ENCODE results near the gene CEP55.

Gene CEP55

DNA sequence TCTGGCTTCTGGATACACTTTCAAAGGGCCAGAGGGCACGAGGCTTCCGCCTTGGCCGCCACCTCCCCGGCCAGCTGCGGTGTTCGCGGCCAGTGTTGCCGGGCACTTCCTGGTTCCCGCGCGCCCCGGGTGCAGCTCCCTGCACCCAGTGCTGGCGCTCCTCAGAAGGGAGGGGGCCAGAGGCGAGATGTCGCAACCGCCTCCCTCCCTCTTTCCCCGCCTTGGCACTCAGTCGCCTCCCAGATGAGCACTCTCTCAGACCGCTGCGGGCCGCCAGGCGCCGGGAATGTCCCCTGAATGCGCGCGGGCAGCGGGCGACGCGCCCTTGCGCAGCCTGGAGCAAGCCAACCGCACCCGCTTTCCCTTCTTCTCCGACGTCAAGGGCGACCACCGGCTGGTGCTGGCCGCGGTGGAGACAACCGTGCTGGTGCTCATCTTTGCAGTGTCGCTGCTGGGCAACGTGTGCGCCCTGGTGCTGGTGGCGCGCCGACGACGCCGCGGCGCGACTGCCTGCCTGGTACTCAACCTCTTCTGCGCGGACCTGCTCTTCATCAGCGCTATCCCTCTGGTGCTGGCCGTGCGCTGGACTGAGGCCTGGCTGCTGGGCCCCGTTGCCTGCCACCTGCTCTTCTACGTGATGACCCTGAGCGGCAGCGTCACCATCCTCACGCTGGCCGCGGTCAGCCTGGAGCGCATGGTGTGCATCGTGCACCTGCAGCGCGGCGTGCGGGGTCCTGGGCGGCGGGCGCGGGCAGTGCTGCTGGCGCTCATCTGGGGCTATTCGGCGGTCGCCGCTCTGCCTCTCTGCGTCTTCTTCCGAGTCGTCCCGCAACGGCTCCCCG lies 70.2 kb downstream of the CEP55 start, which contains the start of gene FFAR4:
TSS of gene FFAR4 (plus strand) at position 231 of the 842 bp plus-strand sequence. CDS start at position 287, 56 bp downstream.
- DNase-seq (ENCODE audit: low read depth) = no peak

DNA sequence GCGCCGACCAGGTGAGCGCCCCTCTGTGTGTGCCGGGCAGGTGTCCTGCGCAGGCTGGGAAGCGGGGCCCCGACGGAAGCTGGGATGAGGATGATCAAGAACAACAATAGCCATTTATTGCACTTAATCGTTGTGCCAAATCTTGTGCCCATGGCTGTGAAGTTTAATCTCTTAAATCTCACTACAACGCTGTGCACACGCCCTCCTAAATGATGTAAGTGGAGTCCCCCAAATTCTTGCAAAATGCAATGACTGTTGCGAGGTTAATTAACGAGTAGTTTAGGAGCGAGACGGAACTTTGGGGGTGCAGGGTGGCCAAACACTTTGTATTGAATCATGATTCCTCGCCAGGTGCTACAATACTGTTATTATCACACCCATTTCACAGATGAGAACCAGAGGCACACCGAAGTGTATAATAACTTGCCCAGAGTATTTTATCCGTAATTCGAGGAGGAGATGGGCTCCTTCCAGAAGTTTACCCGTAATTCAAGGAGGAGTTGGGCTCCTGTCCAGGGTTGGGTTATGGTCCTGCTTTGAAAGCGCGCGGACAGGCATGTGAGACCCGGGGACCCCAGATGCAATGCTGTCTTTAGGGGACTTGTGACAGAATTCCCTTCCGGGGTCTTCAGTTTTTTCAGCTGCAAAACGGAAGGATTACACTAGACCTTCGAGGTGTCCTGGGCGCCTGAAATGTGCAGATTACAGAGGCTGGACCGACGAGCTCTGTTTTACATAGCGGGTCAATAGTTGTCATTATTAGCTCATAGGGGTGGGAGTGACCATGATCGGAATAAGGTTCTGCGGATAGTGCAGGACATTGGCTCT lies 71.1 kb downstream of the CEP55 start:
- DNase-seq (ENCODE audit: low read depth) = no peak

DNA sequence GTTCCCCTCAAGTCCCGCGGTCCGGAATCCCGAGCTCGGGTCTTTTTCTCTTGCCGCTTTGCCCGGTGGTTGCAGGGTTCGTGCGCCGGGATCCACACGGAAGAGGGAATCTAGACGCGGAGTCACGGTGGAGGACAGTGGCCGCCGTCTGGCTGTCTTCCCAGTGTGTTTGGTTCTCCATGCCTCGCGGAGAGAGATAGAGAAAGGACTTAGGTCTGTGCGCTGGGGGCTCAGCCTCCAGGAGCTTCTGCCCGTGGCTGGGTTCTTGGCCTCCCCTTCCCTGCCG lies 71.6 kb downstream of the CEP55 start:
- no peak for DNase-seq (ENCODE audit: low read depth)

DNA sequence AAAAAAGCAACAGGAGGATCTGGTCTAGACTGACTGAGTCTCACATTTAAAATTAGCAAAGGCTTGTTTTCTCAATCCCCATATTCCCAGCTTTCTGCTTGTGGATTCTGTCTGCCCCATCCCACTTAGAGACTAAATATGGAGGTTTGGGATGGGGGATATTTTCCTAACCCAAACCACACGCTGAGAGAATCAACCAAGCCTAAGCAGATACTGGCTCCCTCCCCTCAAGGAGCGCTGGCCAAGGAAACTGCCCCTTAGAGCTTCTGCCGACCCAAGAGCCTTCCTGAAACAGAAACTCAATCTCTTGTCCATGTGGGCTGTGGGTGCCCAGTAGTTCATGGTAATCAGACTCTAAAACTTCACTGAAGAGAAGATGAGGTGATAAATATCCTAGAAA lies 74.0 kb downstream of the CEP55 start:
- DNase-seq (ENCODE audit: low read depth) = no peak

DNA sequence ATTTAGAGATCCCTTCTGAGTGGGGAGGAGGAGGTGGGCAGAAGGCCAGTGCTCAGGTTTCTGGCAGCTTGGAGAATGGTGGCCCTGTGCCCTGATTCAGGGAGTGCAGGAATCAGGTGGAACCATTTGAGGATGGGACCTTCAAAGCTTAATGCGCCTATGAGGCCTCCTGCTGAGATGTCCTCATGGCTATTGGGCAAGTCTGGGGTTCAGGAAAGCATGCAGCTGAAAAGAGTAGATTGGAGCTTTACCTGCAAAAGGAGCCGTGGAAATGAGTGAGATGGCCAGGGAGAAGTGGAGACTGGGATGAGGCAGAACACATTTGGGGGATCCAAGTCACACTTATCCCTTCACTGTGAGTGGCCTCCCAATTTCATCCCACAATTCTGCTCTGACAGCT lies 76.2 kb downstream of the CEP55 start:
- DNase-seq (ENCODE audit: low read depth) = no peak

DNA sequence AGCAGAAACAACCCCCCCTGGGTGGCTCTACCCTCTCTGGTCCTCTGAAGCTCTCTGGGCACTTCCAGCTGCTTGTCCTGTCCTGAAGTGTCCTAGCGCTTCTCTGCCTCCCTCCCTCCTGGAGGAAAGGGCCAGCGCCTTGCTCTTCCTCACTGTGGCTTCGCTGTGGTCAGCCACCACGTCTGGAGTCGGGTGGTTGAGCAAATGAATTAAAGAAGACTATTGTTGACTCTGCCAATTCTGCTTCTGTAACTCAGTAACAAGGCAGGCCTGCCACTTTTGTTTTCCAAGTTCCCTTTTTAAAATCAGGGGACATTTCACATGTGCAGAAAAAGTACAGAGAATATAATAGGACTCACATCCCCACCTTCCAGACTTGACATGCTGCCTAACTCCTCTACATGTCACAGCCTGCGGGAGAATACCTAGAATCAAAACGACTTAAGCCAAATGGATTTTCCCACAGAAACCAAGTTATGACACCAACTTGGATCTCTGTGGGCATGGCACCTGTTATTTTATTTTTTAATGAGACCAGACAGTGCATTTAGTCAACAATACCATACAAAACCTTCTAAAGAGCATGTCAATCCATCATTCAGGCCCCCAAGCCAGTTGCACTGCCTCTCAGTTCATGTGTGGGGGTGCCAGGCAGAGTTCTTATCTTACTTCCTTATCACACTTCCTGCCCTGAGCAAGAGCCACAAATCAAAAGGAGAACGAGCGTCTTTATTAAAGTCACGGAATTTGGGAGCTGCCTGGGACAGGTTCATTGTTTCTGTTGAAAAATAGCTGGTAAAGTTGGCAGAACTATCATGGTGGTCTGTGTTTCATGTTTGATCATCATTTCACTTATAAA lies 76.9 kb downstream of the CEP55 start:
- DNase-seq (ENCODE audit: low read depth) = no peak

DNA sequence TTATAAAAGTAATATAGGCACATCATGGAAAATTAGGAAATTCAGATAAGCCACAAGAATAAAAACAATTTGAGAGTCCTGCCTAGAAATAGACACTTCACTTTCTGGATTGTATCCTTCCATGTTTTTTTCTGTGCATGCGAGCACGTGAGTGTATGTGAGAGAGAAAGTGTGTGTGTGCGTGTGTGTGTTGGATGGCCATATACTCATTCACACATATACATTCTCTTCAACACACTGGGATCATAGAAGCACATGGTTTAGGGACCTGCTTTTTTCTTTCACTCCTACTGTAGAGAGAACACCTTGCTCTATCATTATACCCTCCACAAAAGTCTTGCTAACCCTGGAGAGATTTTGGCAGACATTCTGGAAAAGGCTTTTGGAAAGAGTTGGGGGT lies 77.5 kb downstream of the CEP55 start:
- no peak for DNase-seq (ENCODE audit: low read depth)

DNA sequence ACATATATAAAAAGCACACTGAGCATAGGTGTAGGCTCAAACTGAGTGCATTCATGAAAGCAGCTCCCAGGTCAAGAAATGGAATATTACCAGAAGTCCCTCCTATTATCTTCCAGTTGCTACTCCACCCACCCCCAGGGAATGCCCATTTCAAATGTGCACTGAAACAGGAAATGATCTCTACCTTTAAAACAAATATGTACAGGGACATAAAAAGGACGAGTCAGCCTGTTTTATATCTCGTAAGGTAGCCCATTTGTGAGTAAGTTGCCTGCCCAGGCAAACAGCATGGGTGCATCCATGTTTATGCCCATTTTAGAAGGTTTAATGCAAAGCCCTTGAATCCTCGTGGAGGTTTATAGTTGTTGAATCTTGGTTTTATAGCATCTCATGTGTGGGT lies 80.5 kb downstream of the CEP55 start:
- DNase-seq (ENCODE audit: low read depth) = no peak

DNA sequence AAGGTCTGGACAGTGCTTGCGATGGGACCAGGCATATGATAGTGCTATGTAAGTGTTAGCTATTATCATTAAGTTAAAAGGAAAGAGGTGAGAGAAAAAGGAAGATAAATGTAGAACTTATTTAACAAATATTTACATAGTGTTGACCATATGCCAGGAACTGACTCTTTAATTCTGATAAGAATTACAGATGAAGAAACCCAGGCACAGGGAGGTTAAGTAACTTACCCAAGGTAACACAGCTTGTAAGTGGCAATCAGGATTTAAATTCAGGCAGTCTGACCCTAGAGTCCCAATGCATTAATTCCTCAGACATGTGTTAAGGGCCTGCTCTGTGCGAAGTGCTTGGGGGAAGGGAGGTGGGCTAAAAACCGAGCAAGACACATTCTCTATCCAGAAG lies 81.2 kb downstream of the CEP55 start:
- DNase-seq (ENCODE audit: low read depth) = no peak
